GM18526 (cell line): ENCODE measurements around the gene NBEA.

ENCODE experiments used
- POLR2A ChIP-seq: IDR thresholded peaks from 3 replicates; pipeline ENCODE4 v1.6.1; 2011; ENCODE audit not compliant: insufficient read length; ENCODE audit errors: extremely low read depth

The NBEA gene

DNA sequence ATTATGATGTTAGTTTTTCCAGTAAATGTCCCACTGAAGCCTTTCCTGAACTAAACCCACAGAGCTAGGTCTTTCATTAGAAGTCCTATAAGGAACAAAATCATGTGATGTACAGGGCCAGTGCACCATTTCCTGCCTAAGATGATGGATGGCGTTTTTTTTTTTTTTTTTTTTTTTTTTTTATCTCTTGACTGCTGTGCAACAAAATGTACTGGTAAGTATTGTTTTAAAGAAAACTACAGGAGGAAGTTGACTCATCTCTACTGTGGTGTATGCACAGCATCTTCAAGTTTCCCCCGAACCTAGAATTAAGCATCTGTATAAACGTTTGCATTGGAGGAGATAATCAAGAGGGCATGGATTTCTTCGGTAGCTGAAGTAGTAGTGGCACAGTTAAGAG lies 197.5 kb downstream of the NBEA start:
- TF ChIP-seq POLR2A: no peak

GRCh38 chr13:35140321-35140720 lies 198.3 kb downstream of the NBEA start:
- TF ChIP-seq POLR2A: no peak

GRCh38 chr13:35140831-35141230 lies 198.8 kb downstream of the NBEA start:
- TF ChIP-seq POLR2A: no peak

DNA sequence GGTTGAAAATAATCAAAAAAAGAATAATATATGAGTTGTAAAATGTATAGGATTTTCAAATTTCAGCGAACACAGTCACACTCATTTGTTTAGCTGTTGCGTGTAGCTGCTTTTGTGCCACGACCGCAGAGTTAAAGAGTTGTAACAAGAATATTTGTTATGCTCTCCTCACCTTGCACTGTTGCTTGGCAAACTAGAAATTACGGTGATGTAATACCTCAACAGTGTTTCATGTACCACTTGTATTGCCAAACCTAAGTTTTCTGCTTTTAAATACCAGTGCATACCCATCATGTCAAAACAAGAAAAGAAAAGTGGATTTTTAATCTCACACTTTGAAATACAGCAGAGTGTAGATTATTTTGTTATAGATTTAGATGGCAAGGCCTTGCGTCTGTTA lies 201.1 kb downstream of the NBEA start:
- TF ChIP-seq POLR2A: no peak

GRCh38 chr13:35144166-35144890 lies 202.3 kb downstream of the NBEA start:
- no peak for TF ChIP-seq POLR2A

DNA sequence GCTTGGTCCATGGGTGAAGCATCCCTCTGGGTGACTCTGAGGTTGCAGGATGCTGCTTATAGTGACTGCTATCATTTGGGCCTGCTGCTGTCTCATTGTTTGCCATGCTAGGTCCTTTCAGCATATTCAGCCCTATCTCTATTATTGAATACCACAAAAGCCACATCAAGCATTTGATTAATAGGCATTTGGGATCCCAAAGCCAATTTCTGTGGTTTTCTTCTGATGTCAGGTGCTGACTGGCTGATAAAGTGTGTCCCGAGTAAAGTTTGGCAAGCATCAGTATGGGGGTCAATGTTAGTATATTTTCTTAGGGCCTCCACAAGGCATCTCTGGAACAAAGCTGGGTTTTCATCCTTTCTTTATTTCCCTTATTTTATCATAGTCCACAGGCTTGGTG lies 204.6 kb downstream of the NBEA start:
- no peak for TF ChIP-seq POLR2A

GRCh38 chr13:35157143-35157755 lies 215.2 kb downstream of the NBEA start:
- no peak for TF ChIP-seq POLR2A

DNA sequence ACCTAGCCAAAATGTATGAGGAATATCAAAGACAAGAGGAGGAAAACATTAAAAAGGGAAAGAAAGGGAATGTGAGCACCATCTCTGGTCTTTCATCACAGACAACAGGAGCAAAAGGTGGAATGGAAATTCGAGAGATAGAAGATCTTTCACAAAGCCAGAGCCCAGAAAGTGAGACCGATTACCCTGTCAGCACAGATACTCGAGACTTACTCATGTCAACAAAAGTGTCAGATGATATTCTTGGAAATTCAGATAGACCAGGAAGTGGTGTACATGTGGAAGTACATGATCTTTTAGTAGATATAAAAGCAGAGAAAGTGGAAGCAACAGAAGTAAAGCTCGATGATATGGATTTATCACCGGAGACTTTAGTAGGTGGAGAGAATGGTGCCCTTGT lies 217.0 kb downstream of the NBEA start:
- no peak for TF ChIP-seq POLR2A

DNA sequence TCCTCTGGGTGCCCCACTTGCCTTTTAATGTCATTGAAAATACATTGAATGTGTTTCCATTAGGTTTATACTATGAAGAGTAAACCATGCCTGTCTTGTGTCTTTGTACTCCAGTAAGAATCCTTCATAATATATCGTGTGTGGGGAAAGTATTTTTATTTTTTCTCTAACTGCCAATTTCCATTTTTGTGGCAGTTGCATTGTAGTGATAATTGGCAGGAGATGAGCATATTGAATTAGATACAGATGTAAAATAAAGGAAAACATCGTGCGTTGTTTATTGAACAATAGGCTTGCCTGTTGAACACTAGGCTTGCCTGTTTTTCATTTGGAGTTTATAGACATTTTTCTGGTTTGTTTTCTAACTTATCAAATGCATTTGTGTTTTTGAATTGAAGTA lies 218.8 kb downstream of the NBEA start:
- no peak for TF ChIP-seq POLR2A

- no peak for TF ChIP-seq POLR2A
These were observed 220.3 kb downstream of the NBEA start for GRCh38 chr13:35162420-35162819.

DNA sequence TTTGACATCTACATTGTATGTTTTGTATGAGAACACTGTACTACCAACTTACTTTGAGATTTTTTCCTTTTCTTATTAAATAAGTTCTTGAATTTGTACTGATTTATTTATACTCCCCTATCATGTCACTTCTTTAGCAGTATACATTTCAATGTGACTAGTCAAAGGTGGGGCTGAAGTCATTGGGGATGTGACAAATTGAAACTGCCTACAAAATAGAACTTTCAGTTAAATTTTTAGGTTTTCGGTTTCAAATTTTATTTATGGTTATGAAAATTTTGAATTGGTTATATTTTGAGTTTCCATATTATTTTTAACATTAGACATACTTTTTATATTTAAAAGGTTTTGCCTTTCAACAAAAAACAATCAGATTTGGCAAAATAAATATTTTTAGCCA lies 221.6 kb downstream of the NBEA start:
- TF ChIP-seq POLR2A: no peak

DNA sequence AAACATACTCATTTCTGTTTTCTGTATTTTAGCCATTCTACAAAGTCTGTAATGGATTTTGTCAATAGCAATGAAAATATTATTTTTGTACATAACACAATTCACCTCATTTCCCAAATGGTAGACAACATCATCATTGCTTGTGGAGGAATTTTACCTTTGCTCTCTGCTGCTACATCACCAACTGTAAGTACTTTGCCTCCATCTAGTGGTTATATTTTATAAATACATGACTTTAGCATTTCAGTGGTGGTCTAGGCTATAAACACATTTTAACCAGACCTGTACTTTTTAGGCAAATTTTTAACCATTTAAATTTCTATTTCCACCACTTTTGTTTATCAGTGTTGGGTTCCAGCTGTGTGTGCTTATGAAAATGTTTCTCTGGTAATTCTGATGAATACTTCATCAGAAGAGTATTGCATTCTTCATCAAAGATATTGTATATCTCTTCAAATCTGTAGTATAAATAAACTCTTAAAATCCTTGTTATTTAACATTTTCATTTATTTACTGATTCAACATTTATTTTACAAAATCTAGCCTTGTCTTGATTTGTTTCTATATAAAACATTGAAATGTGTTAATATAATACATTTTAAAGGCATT lies 222.4 kb downstream of the NBEA start:
- no peak for TF ChIP-seq POLR2A

DNA sequence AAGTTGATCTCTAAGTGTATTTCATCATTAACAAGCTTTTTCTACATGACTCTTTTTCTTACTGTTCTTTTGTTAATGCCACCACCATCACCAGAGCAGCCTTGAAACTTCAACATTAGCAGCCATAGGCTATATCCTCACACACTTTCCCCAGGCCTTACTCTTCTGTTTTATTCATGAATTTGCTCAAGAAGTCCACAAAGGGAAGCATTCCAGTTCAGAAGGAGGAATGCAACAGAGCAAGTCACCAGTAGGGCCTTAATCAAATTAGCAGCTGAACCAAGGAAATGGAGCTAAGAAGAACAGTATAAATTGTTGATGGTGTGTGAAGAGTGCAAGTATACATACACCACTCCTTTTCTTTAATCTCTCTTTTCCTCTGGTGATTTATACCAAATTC lies 223.1 kb downstream of the NBEA start:
- no peak for TF ChIP-seq POLR2A

DNA sequence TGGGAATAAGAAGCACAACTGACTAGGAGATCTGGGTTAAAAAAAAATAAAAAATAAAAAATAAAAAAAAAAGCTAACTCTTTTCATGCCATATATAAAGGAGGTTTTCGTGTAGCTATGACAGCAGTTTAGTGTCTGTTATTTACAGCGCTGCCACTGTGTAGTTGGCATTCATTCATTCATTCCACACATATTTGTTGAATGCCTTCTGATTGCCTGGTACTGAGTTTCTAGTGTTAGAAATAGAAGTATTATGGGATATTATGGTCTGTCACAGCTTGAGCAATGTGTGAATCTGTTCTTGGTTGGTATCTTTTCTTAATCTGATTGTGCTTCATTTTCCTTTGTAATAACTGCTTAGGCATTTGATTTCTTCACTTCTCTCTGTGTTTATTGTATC lies 237.4 kb downstream of the NBEA start:
- no peak for TF ChIP-seq POLR2A

DNA sequence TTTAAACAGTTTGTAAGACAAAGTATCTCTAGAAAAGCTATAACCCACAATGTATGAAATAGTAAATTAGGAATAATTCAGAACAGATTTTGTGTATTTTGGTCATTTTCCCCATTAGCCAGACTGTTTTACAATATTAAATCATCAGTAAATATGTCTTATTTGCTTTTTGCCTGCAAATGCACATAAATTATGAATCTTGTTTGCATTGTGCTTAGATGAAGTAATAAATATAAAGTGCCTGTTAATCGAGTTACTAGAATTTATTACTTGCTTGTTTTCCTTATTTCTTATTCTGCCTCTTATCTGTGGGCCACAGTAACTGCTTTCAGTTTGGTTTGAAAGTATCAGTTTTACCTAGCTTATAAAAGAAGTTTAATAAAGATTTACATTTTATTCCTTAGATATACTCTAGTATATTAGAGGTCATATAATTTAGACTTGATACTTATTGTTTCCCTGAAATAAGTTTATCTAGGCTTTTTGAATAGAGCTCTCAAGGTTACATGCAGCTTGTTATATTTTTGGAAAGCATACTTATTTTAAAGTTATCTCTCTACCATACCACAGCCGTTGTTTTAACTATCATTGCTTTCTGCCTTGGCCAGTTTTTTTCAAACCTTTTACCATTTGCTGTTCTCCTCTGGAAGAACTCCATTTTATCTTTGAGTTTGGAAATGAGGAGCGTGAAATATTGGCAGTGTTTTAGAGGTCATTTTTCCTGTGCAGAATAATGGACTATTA lies 238.0 kb downstream of the NBEA start:
- no peak for TF ChIP-seq POLR2A

DNA sequence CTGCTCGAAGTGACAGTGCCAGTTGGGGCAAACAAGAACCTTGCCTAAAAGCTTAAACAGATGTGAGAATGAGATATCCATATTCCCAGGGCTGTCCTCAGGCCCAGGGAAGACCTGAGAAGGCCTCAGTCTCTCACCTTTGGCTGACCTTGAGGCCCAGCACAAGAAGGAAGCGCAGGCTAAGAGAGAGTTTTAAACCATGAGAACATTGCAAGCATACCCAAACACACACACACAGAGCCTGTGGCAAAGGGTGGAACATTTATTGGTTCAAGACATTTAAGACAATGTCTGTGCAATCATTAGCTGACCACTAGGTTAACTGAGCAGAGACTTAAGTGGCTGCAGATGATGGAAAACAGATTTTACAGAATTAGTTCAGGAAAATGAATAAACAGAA lies 248.2 kb downstream of the NBEA start:
- TF ChIP-seq POLR2A: no peak
